ENCODE data around the gene HIP1.
"Not testable (repeated sequence)": the region's sequence is repeated elsewhere in the genome, so short reads cannot be mapped to it uniquely, and the experiment has no call there.

The HIP1 gene

DNA sequence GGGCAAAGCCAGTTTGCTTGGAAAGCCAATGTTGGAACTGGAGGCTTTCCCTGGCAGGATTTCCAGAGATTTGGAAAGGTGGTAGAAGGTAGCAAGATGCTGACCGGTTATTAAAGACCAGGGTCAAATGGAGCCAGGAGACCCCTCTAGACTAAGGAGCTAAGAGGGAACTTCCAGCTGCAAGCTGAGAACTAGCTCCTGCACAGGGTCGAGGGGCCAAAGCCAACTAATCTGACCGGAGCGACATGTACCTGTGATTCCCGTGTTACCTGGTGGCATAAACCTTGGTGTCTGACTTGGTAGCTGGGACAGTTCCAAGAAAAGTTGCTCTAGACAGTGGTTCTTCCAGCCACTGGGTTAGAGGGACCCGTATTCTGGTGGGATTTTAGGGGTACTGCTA lies 204.8 kb downstream of the HIP1 start:
- H3K36me3 ChIP-seq (ENCODE audit: control insufficient read depth, insufficient read depth, low read length) = peaks cover 16% of the 10 kb centered on the region
- no peaks in the 10 kb centered on the region for H3K27me3 ChIP-seq (ENCODE audit: control insufficient read depth, insufficient read depth, low read length)
- no peak overlapping the region for H3K4me3 ChIP-seq (ENCODE audit: low read depth, low read length)
- no peaks in the 10 kb centered on the region for H3K9me3 ChIP-seq (ENCODE audit: control insufficient read depth, insufficient read depth, low read length)
- no peak overlapping the region for H3K9ac ChIP-seq (ENCODE audit: low read depth, low read length)
- peaks cover 4% of the 10 kb centered on the region for H3K4me1 ChIP-seq (ENCODE audit: control insufficient read depth, insufficient read depth, low read length)

- no peaks in the 10 kb centered on the region for H3K9me3 ChIP-seq (ENCODE audit: control insufficient read depth, insufficient read depth, low read length)
- no peak overlapping the region for H3K9ac ChIP-seq (ENCODE audit: low read depth, low read length)
- peaks cover 9% of the 10 kb centered on the region for H3K36me3 ChIP-seq (ENCODE audit: control insufficient read depth, insufficient read depth, low read length)
- H3K4me3 ChIP-seq (ENCODE audit: low read depth, low read length) = no peak overlapping the region
- H3K4me1 ChIP-seq (ENCODE audit: control insufficient read depth, insufficient read depth, low read length) = peaks cover 4% of the 10 kb centered on the region
- H3K27me3 ChIP-seq (ENCODE audit: control insufficient read depth, insufficient read depth, low read length) = no peaks in the 10 kb centered on the region
Measured at GRCh38 chr7:75532639-75533038, 206.1 kb downstream of the HIP1 start.

- Histone ChIP-seq H3K4me1 (ENCODE audit: control insufficient read depth, insufficient read depth, low read length) (peaks cover 4% of the 10 kb centered on the region), H3K27me3 (ENCODE audit: control insufficient read depth, insufficient read depth, low read length) (no peaks in the 10 kb centered on the region), H3K9ac (ENCODE audit: low read depth, low read length) (no peak overlapping the region), H3K36me3 (ENCODE audit: control insufficient read depth, insufficient read depth, low read length) (peaks cover under 1% of the 10 kb centered on the region), H3K9me3 (ENCODE audit: control insufficient read depth, insufficient read depth, low read length) (no peaks in the 10 kb centered on the region), H3K4me3 (ENCODE audit: low read depth, low read length) (no peak overlapping the region)
Measured at GRCh38 chr7:75531359-75531821, 207.4 kb downstream of the HIP1 start.

DNA sequence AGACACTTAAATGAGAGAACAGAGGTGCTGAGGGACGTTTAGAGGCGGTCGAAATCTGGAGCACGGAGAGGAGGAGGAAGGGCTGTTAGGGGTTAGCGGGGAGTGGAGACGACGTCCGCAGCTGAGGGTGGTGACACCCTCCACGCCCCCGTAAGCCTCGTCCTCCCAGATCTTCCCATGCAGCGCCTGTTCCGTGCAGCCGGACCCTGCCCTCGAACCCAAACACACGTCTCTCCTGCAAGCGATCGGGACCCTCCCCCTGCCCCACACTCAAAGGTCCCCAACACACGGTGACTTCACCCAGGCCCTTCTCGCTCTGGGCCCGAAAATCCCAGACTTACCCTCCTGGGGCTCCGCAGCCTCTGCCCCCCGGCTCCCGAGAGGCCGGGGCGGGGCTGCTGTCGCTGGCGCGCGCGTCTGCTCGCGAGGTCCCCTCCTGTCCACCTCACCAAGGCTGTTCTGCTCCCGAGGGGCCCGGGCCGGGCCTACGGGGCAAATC lies 211.5 kb downstream of the HIP1 start:
- peak overlapping the region; percentile 82 for H3K4me3 ChIP-seq (ENCODE audit: low read depth, low read length)

DNA sequence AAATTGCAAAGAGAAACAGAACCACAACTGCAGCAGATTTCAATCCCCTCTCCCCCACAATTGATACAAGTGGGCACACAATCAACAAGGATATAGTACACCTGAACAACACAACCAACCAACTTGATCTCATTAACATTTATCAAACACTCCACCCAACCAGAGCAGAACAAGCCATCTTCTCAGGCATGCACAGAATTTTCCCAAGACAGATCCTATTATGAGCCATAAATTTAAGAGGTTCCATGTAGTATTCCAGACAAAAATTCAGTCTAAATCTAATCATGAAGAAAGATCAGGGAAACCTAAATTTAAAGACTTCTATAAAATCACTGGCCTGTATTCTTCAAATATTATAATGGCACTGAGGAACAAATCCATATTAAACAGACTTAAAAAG lies 217.0 kb downstream of the HIP1 start:
- not testable (repeated sequence) for H3K4me3 ChIP-seq (ENCODE audit: low read depth, low read length); H3K9ac ChIP-seq (ENCODE audit: low read depth, low read length); H3K27me3 ChIP-seq (ENCODE audit: control insufficient read depth, insufficient read depth, low read length); H3K9me3 ChIP-seq (ENCODE audit: control insufficient read depth, insufficient read depth, low read length); H3K4me1 ChIP-seq (ENCODE audit: control insufficient read depth, insufficient read depth, low read length)
- peaks cover 22% of the 10 kb centered on the region for H3K36me3 ChIP-seq (ENCODE audit: control insufficient read depth, insufficient read depth, low read length)

More for the DNA sequence above, 211.5 kb downstream of the HIP1 start:
- H3K9ac ChIP-seq (ENCODE audit: low read depth, low read length) = peak overlapping the region; percentile 65
- not testable (repeated sequence) for H3K27me3 ChIP-seq (ENCODE audit: control insufficient read depth, insufficient read depth, low read length); H3K4me1 ChIP-seq (ENCODE audit: control insufficient read depth, insufficient read depth, low read length); H3K9me3 ChIP-seq (ENCODE audit: control insufficient read depth, insufficient read depth, low read length)
- H3K36me3 ChIP-seq (ENCODE audit: control insufficient read depth, insufficient read depth, low read length) = peaks cover 20% of the 10 kb centered on the region

DNA sequence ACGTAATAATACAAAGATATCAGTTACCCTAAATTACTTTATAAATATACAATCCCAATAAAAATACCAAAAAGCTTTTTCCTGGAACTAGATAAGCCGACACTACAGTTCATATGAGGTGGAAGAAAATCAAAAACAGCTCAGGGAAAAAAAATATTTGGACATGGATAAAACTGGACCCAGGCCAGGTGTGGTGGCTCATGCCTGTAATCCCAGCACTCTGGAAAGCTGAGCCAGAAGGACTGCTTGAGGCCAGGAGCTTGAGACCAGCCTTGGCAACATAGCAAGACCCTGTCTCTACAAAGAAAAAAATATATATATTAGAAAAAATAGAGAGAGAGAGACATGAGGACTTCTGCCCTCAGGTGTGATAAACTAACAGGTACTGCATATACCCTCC lies 219.9 kb downstream of the HIP1 start:
- H3K4me1 ChIP-seq (ENCODE audit: control insufficient read depth, insufficient read depth, low read length); H3K27me3 ChIP-seq (ENCODE audit: control insufficient read depth, insufficient read depth, low read length); H3K9ac ChIP-seq (ENCODE audit: low read depth, low read length); H3K4me3 ChIP-seq (ENCODE audit: low read depth, low read length); H3K9me3 ChIP-seq (ENCODE audit: control insufficient read depth, insufficient read depth, low read length); H3K36me3 ChIP-seq (ENCODE audit: control insufficient read depth, insufficient read depth, low read length): not testable (repeated sequence)

GRCh38 chr7:75509033-75509432 lies 229.7 kb downstream of the HIP1 start:
- H3K4me3 ChIP-seq (ENCODE audit: low read depth, low read length); H3K9me3 ChIP-seq (ENCODE audit: control insufficient read depth, insufficient read depth, low read length); H3K36me3 ChIP-seq (ENCODE audit: control insufficient read depth, insufficient read depth, low read length); H3K4me1 ChIP-seq (ENCODE audit: control insufficient read depth, insufficient read depth, low read length); H3K9ac ChIP-seq (ENCODE audit: low read depth, low read length); H3K27me3 ChIP-seq (ENCODE audit: control insufficient read depth, insufficient read depth, low read length): not testable (repeated sequence)

DNA sequence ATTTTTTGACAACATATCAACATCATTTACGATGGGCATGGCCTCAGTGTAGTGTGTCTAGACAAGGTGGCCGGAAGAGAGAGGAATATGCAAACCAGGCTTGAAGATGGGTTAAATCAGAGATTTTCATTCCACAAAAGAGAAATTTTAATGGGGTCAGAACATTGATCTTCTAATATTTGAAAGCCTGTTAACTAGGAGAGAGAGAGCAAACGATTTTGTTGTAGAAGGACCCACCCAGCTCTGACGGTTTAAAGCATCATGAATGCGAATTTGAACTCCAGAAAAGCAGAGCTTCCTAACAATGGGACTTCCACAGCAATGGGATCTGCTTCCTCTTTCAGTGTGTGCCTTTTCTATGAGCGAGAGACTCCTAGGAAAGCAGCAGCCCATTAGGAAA lies 246.7 kb downstream of the HIP1 start, which contains the start of gene SPDYE5:
TSS of gene SPDYE5 (plus strand) at position 301 of the 400 bp plus-strand sequence. CDS start 1,728 bp downstream, outside the sequence.
- H3K4me3 ChIP-seq (ENCODE audit: low read depth, low read length); H3K27me3 ChIP-seq (ENCODE audit: control insufficient read depth, insufficient read depth, low read length); H3K36me3 ChIP-seq (ENCODE audit: control insufficient read depth, insufficient read depth, low read length); H3K9ac ChIP-seq (ENCODE audit: low read depth, low read length); H3K9me3 ChIP-seq (ENCODE audit: control insufficient read depth, insufficient read depth, low read length); H3K4me1 ChIP-seq (ENCODE audit: control insufficient read depth, insufficient read depth, low read length): not testable (repeated sequence)

DNA sequence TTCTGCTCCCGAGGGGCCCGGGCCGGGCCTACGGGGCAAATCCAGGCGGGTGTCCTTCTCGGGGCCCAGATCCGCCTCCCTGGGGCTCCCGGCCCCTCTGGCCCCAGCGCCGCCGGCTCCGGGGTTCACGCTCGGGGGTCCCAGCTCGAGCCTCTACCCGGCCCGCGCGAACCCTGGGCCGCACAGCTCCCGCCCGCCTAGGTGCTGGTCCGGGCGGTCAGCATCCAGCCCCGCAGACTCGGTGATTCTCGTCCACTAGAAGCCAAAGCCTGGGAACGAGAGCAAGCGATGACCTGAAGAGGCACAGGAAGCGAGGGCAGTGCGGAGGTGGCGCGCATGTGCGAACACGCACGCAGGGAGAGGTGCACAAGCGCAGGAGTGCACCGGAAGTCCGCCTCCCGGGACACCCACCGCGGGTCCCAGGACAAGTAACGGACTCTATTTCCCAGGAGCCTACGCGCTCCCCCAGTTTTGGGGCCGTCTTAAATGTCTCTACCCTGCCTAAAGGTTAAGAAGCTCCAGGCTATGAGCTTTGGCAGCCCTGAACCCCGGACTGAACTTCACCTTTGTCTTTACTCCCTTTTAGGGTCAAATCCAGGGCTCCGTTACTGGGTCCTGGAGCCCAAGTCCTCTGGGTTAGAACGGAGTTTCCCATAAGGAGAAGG lies 252.6 kb downstream of the HIP1 start, which contains the start of gene POM121C:
TSS of gene POM121C (minus strand) at position 321 of the 665 bp plus-strand sequence. CDS start 44,803 bp downstream, outside the sequence.
- H3K4me3 ChIP-seq (ENCODE audit: low read depth, low read length) = peak within 1 kb of the TSS; percentile 66
- H3K27me3 ChIP-seq (ENCODE audit: control insufficient read depth, insufficient read depth, low read length); H3K4me1 ChIP-seq (ENCODE audit: control insufficient read depth, insufficient read depth, low read length); H3K9me3 ChIP-seq (ENCODE audit: control insufficient read depth, insufficient read depth, low read length); H3K36me3 ChIP-seq (ENCODE audit: control insufficient read depth, insufficient read depth, low read length): not testable (repeated sequence)
- peak within 1 kb of the TSS; percentile 81 for H3K9ac ChIP-seq (ENCODE audit: low read depth, low read length)

DNA sequence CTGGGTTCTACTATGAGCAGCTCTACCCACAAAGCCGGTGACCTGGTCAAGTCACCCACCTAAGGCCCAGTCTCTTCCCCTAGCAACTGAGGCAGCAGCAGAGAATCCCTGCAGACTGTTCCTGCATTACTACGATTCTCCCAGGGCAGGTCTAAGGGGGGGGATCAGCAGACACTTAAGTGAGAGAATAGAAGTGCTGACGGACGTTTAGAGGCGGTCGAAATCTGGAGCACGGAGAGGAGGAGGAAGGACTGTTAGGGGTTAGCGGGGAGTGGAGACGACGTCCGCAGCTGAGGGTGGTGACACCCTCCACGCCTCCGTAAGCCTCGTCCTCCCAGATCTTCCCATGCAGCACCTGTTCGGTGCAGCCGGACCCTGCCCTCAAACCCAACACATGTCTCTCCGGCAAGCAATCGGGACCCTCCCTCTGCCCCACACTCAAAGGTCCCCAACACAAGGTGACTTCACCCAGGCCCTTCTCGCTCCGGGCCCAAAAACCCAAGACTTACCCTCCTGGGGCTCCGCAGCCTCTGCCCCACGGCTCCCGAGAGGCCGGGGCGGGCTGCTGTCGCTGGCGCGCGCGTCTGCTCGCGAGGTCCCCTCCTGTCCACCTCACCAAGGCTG lies 253.3 kb downstream of the HIP1 start:
- H3K4me1 ChIP-seq (ENCODE audit: control insufficient read depth, insufficient read depth, low read length); H3K27me3 ChIP-seq (ENCODE audit: control insufficient read depth, insufficient read depth, low read length); H3K36me3 ChIP-seq (ENCODE audit: control insufficient read depth, insufficient read depth, low read length); H3K9me3 ChIP-seq (ENCODE audit: control insufficient read depth, insufficient read depth, low read length): not testable (repeated sequence)
- H3K9ac ChIP-seq (ENCODE audit: low read depth, low read length) = peak overlapping the region; percentile 81
- peak overlapping the region; percentile 66 for H3K4me3 ChIP-seq (ENCODE audit: low read depth, low read length)

Measured in iPS-15b (cell line).